GM12892 (cell line): ENCODE measurements around the gene MTRFR.

ENCODE experiments used
- POLR2A ChIP-seq: IDR thresholded peaks from 2 replicates; pipeline ENCODE4 v1.6.1; 2011; ENCODE audit warnings: low read depth, low read length, control low read depth
- TAF1 ChIP-seq: IDR thresholded peaks from 2 replicates; pipeline ENCODE4 v1.6.1; 2011; ENCODE audit warnings: low read depth, mild to moderate bottlenecking, control low read depth, low read length, borderline replicate concordance

DNA sequence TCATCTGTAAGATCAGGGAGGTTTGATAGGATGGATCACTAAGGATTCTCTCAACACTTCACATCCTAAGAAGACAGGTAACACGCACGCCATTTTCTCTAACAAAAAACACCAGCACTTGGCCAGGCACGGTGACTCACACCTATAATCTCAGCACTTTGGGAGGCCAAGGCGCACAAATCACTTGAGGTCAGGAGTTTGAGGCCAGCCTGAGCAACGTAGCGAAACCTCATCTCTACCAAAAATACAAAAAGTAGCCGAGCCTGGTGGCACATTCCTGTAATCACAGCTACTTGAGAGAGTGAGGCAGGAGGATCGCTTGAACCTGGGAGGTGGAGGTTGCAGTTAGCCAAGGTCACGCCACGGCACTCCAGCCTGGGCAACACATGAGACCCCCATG lies 48.9 kb downstream of the MTRFR start:
- TF ChIP-seq POLR2A, result no peak
- TF ChIP-seq TAF1, result no peak
